ENCODE results near the gene CD163.
"Not testable (repeated sequence)": the region's sequence is repeated elsewhere in the genome, so short reads cannot be mapped to it uniquely, and the experiment has no call there.

Gene CD163

DNA sequence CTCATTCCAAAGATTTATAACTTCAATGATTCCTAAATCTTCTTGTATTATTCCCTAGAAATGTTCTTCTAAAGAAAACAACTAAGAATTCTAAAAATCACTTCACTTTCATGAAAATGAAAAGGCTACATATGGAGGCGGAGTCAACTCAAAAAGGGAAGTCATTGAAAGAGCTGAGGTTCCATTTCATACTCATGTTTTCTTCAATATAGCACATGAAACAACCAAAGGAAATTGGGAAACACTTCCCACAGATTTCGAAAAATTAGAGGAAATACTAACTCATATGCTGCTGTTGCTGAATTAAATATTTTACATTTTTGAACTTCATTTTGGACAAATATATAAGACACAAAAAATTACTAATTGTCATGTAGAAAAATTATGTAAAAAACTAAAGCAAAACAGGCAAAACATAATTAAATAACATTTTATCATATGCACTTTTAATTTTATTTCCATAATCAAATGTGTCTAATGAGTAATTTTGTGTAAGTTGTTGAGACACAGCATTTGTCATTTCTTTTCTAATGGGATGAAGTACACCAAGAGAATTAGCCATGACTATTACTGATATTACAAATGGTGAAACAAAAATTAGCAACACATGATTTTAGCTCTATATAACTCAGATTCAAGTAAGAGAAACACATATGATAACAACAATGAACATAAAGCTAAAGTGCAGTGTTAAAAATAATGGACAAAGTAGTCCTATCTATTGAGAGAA, at the start of gene CD163:
CD163 (minus strand) TSS at position 92 of the 730 bp plus-strand sequence; CDS start at position 5, 87 bp downstream.
- DNase-seq: no peak

DNA sequence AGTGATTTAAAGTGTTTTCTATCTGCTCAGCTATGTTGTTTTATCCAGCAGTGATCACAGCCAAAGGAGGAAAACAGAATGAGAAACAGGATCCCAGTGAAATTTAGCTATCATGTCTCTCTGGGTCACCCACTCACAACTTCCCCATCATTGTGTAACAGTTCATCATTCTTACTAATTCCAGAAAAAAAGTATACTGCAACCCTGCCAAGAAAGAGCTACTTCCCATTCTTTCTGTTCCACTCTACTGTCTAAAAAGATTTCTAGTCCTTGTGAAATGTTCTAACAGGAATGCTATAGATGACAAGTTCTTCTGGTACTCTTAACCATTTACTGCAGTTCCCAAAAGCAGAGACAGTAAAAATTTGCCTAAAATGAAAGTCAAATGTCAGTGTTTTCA, 39.2 kb upstream of the CD163 start:
- DNase-seq: no peak

GRCh38 chr12:7542046-7542445, 38.5 kb upstream of the CD163 start:
- DNase-seq: no peak

DNA sequence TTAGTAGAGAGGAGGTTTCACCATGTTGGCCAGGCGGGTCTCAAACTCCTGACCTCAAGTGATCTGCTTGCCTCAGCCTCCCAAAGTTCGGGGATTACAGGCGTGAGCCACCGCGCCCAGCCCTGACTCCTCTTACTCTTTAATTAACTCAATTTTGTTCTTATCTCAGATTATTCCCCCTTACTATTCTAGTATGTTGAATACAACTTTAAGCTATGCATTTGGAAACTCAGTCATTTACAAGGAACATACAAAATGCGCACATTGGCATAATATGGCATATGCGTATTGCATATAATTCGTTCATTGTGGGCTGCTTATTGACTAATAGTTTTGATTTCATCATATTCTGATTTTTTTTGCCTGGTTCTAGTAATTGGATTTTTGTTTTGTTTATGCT, 10.8 kb upstream of the CD163 start:
- no peak for DNase-seq

DNA sequence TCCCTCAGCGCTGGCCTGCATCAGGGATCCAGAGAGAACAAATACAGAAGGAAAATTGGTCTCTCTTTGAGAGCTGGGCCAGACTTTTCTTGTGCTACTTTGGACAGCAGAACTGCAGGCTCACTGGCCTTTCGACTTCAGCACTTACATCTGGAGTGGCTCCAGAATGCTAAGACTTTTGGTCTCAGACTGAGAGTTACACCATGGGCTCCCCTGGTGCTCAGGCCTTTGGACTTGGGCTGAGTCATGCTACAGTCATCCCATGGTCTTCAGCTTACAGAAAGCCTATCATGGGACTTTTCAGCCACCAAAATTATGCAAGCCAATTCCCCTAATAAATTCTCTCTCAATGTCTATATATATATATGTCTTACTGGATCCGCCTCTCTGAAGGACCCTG, 9.0 kb upstream of the CD163 start:
- no peak for DNase-seq

DNA sequence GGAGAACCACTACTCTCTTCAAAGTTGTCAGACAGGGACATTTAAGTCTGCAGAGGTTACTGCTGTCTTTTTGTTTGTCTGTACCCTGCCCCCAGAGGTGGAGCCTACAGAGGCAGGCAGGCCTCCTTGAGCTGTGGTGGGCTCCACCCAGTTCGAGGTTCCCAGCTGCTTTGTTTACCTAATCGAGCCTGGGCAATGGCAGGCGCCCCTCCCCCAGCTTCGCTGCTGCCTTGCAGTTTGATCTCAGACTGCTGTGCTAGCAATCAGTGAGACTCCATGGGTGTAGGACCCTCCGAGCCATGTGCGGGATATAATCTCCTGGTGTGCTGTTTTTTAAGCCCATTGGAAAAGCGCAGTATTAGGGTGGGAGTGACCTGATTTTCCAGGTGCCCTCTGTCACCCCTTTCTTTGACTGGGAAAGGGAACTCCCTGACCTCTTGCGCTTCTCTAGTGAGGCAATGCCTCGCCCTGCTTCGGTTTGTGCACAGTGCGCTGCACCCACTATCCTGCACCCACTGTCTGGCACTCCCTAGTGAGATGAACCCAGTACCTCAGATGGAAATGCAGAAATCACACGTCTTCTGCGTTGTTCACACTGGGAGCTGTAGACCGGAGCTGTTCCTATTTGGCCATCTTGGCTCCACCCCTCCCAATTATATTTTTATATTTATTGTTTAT, 6.4 kb upstream of the CD163 start:
- not testable (repeated sequence) for DNase-seq

DNA sequence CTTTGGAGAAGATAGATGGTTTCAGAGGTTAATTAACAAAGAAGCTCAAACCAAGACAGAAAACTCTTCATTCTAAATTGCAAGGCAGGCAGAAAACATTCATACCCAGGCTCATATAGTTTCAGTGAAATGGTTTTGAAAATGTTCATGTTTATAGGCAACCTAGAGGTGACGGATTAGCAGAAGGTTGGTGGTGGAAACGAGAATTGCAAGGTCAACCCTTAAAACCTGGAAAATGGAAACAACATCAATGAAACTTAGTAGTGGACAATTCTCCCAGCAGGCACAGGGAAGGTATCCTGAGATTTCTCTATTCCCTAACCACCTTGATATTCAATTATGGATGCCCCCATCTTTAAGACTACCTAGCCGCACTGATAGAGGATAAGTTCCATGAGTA, 965 bp downstream of the CD163 start:
- no peak for DNase-seq

GRCh38 chr12:7501031-7501588, 2.5 kb downstream of the CD163 start:
- DNase-seq: no peak

DNA sequence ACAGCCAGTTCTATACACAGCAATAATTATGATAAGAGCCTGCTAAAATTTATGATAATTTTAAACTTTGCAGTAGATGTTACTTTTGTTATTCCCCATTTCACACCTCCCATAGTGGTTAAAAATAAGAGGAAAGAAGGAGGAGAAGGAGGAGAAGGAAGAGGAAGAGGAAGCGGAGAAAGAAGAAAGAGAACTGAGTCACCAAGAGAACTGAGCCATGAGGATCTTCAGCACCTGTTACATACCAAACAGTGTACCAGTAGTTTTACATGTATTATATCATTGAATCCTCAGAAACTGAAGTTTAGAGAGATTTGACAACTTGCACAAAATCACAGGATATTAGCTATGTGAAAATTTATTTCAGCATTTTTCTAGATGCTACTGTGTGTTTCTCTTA, 3.9 kb downstream of the CD163 start:
- DNase-seq: no peak

GRCh38 chr12:7498809-7499208, 4.8 kb downstream of the CD163 start:
- no peak for DNase-seq

DNA sequence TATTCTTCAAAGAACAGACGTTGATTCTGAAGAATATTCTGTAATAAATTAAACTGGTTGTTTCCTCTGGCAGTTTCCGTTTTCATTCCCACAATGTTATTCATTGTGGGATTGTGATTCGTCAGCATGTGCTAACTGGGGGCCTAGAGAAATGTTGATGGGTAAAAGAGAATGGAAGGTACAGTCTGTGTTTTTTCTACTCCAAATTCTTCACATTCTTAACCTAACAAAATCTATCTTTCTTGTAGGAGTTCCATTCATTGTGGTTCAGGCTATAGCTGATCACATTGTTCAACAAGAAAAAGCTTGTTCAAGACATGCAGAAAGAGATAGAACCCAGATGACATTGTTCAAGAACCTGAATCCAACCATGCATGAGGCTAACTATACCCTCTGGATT, 5.9 kb downstream of the CD163 start:
- no peak for DNase-seq

DNA sequence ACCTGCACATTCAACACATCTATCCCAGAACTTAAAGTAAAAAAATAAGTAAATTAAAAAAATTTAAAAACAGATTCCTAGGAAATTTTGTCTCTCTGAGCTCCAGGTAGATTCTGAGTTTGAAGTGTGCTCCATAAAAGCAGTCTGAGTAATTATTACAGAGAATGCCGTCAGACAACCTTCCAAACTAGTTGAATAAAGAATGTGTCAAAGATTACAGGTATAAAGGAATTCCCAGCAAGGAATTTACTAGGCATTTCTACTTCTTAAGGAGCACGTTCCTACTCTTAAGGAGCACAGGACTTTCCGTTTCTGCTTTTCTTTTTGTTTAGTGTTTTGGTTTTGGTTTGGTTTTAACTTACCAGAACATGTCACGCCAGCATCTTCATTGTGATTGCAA, 7.1 kb downstream of the CD163 start:
- DNase-seq: no peak

DNA sequence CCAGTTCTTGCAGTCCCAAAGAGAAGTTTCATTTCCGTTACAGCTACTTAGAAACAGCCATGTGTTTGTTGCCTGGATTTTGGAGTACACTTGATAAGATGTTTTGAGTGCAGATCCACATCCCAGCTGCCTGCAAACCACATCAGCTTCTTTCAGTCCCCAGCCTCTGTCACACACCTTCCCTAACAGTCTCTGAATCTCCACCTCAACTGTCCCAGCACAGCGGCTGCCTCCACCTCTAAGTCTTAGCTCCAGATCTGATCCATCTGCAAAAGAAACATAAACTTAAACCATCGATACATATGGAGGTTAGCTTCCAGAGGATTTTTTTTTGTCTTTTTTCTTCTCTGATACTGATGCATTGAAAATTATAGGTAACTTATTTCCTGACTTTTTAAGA, 8.4 kb downstream of the CD163 start:
- no peak for DNase-seq

GRCh38 chr12:7493006-7493405, 10.6 kb downstream of the CD163 start:
- no peak for DNase-seq

GRCh38 chr12:7486512-7486911, 17.1 kb downstream of the CD163 start:
- DNase-seq: no peak

DNA sequence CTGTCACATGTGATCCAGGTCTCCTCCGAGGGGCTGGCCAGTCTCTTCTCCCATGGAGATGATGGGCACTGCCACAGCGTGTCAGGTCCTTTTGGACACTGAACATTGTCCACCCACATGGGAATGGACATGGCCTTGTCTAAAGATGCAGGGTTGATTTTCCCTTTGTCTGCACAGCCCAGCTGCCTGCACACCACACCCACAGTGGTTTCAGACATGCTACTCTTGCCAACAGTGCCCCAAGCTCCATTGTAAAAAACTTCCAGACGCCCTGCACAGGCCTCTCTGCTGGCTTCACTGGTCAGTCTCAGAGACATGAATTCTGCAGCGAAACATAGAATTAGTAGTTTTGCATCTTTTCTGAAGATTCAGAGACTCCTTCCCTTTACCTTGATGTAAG, 18.5 kb downstream of the CD163 start:
- no peak for DNase-seq

GRCh38 chr12:7483343-7483742, 20.2 kb downstream of the CD163 start:
- no peak for DNase-seq

- DNase-seq: no peak
These were observed 23.8 kb downstream of the CD163 start for GRCh38 chr12:7479771-7480170.

GRCh38 chr12:7472060-7472459, 31.5 kb downstream of the CD163 start:
- DNase-seq: no peak

- peak; percentile 54 for DNase-seq
These were observed 43.0 kb downstream of the CD163 start for GRCh38 chr12:7460375-7461259.

GRCh38 chr12:7459973-7460372, 43.6 kb downstream of the CD163 start:
- no peak for DNase-seq

DNA sequence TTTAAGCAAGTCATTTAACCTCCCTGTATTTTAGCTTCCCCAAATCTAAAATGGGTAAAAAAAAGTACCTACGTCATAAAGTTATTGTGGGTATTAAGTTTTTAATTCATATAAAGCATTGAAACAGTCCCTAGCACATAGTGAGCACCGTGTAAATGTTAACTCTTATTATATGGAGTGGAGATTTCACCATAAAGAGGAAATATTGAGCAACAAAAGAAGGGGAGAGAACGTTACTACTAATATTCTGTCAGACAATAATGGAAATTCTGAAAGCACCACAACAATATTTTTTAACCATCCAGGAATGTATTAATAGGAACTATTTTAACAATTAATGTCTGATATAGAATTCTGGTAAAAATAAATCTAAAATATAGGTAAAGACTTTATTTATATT, 51.8 kb downstream of the CD163 start:
- DNase-seq: no peak

DNA sequence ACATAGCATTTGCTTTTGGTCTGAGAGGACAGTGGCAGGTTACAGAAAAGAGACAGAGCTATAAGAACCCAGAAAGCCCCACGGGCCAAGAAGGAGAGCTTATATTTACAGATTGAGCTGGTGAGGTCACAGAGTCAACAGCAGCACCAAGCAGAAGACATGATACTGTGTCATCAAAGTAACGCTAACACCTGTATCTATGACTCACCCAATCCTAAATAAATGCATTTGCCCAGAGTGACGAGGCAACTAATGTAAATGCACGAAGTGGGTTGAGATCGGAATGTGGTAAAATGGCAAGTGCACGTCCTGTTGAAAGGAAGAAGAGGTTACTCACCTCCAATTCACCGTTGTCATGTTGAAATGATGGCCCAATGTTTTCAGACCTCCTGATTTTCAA, 52.9 kb downstream of the CD163 start:
- no peak for DNase-seq
